SIG-M5 treated with dmso at 0.1 percent for 504 hours (cell line): ENCODE measurements around the gene RWDD2A.

Experiments
- DNase-seq: peaks from one replicate; lab custom pipeline; 2025; ENCODE audit not compliant: unreplicated experiment; lab: John Stamatoyannopoulos, UW

The RWDD2A gene

DNA sequence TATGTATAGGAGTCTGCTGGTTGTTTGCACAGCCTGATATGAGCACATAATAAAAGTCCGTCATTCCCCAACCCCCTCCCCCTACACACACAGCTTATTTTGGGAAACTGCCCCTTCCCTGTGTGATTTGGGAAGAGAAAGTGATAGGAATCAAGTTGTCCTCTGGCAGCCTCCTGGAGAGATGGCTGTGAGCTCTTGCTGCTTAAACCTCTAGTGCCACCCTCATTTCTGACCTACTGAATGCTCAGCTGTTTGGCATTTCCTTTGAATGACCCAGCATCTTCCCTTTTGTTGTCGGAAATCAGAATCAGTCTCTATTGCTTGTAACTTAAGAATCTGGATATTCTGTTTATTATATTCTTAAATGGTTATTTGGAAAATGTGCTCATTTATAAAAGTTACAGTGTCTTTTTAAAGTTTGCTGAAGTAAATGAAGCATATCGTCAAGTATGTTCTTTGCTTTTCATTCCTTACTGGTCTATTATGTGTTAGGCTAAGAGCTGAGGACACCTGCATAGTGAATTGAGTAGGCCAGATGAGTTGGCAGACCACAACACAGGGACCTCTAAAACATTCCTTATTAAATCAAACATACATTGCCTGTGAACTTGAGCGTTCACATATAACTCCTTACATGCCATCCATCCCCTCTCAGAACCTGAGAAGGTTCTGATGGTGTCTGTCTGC, 5.5 kb downstream of the RWDD2A start:
- DNase-seq: no peak

DNA sequence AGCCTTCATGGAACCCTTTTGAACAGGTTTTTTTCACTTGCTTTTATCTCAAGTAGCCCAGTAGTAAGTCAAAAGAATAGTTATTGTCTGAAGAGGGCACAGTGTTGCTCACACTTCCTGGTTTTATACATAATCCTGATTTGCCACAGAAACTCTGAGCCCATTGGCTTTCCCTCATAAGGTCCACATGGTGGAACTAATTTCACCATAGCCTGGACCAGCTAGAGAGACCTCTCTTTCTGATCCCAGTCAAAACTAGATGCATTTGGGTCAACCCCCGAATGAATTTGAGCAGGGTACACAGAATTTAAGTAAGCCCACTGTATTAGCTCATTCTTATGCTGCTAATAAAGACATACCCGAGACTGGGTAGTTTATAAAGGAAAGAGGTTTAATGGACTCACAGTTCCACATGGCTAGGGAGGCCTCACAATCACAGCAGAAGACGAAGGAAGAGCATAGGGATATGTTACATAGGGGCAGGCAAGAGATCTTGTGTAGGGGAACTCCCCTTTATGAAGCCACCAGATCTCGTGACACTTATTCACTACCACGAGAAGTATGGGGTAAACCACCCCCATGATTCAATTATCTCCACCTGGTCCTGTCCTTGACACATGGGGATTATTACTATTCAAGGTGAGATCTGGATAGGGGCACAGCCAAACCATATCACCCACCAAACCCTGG, 6.2 kb downstream of the RWDD2A start:
- DNase-seq: no peak

GRCh38 chr6:83199863-83200225, 6.7 kb downstream of the RWDD2A start:
- DNase-seq: no peak

DNA sequence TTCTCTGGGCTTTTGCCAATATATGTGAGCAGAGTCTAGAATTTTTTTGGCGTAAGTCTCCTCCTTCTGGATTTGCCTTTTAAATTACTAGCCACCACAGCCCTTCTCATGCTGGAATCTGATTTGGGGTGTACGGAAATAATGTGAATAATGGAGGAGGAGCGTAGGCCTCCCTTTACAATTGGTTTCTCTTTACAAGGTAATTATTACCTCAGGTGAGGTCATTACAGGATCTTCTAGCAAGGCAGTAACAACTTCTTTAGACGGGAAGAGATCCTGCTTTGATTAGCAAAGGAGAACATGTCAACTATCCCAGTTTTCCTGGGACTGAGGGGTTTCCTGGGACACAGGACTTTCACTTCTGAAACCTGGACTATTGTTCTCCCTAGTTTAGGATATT, 8.9 kb downstream of the RWDD2A start:
- no peak for DNase-seq

- peak; percentile 61 for DNase-seq
Observed at GRCh38 chr6:83215131-83216047, 22.2 kb downstream of the RWDD2A start.

DNA sequence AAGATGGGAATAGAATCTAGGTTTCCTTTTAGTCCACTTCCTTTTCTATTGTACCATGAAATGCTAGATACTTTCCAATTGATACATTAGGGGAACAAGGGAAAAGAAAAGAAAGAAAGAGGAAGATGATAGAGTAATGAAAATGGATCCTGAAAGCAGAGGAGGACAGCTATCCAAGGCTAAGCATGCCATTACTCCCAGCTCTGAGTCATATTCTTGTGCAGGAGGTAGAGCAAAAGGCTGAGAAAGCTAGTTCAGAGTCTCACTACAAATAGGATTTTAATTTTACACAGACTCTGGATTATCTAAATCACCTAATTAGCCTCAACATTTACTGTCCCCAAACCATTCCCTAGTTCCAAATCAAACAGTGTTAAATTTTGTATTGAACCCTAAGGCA, 23.6 kb downstream of the RWDD2A start:
- DNase-seq: no peak

DNA sequence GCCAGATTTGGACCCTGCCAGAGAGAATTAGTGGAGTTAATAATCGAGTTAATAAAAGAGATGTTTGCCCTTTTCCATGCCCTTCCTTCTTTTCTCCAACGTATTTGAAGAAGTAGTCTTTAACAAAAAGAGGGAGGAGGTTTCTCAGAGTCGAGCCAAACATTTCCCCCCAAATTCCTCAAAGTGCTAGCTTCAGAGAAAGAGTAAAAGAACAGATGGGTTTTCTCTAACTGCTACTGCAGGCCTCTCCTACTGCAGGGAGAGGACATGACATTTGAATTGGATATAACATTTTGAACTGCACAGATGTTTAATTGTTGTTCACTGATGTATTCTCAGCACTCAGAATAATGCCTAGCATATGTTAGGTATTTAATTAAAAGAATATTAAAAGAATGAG, 25.5 kb downstream of the RWDD2A start:
- DNase-seq: no peak

DNA sequence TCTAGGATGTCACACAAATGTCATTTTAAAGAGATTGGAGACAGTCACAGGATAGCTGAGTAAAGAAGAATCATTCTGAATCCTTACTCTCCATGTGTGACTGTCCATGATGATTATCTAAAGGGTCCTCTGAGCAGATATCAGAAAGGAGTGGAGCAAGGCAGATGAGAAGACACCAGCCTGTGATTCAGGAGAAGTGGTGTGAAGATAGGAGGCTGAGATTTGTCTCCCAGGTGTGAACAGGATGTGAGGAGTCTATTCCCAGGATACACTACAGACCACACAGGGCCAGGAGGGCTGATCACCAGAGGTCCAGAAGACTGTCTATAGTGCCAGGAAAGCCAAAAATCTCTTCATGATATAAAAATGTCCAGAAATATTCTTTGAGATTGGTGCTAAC, 27.0 kb downstream of the RWDD2A start:
- no peak for DNase-seq

GRCh38 chr6:83221276-83221675, 28.1 kb downstream of the RWDD2A start:
- no peak for DNase-seq

DNA sequence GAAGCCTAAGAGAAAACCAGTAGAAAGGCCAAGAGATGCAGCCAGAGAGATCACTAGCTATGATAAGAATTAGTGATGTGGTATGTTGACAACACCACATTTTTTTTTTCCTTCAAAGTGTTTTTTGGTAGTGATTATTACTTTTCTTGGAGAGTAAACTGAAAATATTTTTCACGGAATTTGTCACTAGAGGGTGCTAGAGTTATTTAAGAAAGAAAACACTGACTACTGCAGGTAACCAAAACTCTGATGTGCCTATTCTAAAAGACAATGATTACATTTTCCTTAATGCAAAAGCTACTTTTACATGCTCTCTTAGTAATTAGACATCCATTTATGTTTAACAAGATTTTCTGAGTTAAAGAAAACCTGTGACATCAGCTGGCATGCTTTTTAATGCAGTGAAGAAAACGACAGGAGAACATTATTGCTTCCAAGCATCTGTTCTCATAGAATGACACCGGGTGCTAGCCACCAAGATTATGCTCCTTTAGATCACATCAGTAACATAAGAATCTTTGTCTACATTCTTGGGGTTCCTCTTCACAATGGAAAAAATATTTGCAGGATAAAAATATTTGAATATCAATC, 28.8 kb downstream of the RWDD2A start:
- DNase-seq: peak; percentile 29

DNA sequence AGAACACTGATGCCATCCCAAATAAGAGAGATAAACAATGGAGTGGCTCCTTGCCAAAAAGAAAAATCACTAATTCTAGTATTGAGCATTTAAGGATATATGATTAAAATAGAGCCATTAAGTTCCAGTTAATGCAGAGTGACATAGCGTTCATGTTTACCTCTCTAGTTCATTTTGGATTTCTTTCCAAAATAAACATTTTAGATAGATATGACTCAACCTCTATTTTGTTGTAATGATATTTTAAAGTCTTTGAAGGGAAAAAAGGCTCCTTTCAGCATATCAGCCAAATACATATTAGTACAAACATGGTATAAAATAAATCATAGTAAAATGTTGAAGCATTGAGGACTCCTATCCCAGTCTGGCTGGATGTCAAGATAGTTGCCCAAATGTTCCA, 33.4 kb downstream of the RWDD2A start:
- DNase-seq: no peak

DNA sequence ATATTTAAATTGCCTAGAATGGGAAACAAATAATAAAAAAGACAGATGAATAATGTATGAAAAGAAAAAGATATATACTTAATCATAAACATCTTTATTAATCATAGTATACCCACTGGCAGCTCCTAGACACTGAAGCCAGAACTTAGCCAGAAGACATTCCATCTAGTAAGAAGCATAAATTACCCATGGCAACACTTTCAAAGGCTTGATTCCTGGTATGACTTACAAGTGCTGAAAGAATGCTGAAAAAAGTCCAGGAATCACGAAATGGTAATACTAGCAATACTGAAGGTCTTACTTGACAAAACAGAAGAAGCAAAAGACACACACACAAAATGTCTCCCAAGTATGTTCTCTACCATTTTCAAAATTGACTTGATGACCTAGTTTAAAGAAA, 38.0 kb downstream of the RWDD2A start:
- no peak for DNase-seq

DNA sequence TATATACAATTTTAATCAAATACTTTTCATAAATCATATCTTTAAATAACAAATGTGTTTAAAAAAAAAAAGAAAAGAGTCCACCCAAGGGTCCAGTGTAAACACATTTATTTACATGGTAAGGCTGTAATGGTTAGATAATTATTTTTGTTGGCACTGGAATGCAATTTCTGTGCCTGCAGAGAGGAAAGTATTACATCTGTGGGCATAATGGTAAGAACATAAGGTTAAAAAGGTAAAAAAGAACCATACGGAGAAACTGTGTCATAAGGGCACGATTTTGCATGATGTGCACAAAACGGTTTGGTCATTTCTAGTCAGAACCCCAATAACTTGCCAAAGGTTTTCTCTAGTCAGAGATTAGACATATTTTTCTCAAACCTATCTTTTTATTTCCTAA, 54.3 kb downstream of the RWDD2A start:
- no peak for DNase-seq
